Parietal lobe (tissue), 2 donors: ENCODE measurements around the gene ZNF841. TPM values are rescaled to one million over a fixed set of nuclear protein-coding genes. Genes with fewer than 3 reads are reported as not detected.

Experiments
- small RNA-seq: library from RNA; depleted of rRNA; stranded (forward); fragments of <200 nt; gene quantifications from one replicate; pipeline ENCODE3, GENCODE V24; 2014; ENCODE audit warnings: low replicate concordance
- total RNA-seq: library from RNA; depleted of rRNA; stranded (reverse); fragments of >200 nt; gene quantifications from one replicate; pipeline ENCODE4 v1.2.3, GENCODE V29; 2014

The ZNF841 gene
- total RNA-seq = 68.9 TPM

DNA sequence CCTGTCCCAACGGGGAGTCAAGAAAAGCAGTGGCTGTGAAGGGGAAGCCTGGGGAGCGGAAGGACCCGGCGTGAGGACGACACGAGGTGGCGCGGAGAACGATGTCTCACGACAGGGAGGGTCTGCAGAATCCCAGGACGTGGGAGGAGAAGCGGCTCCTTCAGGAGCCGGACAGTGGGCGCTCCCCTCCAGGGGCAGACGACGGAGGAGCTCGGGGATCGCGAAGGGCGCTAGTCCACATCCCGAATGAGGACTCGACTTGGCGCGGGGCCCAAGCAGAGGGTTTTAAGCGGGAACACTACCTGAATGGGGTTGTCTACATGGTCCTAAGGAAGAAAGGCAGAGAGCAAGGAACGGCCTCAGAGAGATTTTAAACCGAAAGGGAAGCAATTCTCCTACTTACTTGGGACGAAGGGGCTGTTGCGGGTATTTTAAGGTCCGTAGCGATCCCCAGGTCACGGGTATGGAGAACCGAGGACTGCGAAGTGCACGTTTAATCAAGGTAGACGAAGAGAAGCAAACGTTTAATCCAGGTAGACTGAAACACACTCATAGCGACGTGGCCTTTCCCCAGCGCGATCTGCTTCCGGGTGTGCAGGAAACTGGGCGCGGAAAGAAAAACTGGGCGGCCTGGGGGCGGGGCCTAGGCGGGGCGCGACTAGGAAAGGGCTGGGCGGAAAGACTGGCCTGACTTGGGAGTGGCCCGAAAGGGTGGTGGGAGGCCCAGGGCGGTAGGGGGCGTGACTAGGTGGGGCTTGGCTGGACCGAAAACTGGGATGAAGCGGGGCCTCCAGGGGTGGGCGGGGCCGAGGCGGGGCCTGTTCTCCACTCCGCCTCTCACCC lies at the start of gene ZNF841:
TSS of gene ZNF841 (minus strand) at position 594 of the 843 bp plus-strand sequence. CDS start 10,964 bp downstream, outside the sequence.

DNA sequence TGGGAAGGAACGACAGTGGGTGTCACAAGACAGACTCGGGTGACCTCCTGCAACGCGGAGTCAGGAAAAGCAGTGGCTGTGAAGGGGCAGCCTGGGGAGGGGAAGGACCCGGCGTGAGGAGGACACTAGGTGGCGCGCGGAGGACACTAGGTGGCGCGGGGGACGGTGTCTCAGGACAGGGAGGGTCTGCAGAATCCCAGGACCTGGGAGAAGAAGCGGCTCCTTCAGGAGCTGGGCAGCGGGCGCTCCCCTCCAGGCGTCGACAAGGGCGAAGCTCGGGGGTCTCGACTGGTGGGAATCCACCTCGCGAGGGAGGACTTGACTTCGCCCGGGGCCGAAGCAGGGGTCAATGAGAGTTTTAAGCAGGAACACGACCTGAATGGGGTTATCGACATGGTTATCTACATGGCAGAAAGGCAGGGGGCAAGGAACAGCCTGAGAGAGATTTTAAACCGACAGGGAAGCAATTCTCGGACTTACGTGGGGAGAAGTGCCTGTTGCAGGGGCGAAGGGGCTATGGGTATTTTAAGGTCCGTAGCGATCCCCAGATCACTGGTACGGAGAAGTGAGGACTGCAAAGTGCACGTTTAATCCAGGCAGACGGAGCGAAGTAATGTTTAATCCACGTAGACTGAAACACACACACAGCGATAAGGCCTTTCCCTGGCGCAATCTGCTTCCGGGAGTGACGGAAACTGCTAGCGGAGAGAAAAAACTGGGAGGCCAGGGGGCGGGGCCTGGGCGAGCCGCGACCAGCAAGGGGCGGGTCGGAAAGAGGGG lies 43.9 kb upstream of the ZNF841 start, which contains the start of gene ZNF616:
TSS of gene ZNF616 (minus strand) at position 687 of the 780 bp plus-strand sequence. CDS start 9,426 bp downstream, outside the sequence.

DNA sequence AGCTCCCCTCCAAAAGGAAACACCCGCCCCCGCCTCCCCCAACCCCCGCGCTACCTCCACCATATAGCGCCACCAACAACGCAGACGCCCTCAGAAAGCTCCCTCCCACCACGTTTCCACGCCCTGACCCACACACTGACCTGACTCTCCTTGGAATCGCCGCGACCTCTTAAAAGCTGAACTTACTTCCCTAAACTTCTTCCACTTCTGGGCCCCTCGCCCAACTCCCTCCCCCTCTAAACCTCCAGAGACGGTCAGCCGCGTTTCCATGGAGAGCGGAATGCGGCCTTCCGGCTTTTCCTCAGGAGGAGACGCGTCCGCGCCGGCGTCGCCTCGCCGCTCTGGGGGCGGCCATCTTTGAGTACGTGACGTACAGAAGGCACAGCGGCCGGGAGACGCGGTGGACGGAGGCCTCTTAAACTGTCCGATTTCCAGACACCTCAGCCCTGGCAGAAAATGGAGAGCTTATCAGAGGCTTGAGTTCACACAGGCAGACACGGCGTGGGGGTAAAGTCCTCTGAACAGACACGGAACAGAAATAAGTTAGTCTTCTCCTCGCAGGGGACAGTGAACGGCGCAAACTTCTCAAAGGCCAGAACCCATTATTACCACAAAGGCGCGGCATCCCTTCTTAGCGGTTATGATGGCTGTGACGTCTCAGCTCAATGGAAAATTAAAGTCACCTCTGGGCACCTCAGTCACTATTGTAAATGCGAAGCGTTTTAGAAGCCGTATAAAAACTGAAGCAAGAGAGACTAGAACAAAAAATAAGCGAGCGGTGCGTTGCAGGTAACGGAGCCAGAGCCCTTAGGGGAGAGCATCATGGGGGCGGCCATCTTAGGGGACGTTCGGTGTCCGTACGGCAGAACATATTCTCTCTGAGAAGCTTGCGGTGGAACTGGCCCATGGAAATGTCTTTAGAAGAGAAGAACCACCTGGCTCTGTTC lies 46.7 kb downstream of the ZNF841 start, which contains the start of gene ZNF432:
TSS of gene ZNF432 (minus strand) at position 284 of the 947 bp plus-strand sequence. CDS start 1,970 bp downstream, outside the sequence.

DNA sequence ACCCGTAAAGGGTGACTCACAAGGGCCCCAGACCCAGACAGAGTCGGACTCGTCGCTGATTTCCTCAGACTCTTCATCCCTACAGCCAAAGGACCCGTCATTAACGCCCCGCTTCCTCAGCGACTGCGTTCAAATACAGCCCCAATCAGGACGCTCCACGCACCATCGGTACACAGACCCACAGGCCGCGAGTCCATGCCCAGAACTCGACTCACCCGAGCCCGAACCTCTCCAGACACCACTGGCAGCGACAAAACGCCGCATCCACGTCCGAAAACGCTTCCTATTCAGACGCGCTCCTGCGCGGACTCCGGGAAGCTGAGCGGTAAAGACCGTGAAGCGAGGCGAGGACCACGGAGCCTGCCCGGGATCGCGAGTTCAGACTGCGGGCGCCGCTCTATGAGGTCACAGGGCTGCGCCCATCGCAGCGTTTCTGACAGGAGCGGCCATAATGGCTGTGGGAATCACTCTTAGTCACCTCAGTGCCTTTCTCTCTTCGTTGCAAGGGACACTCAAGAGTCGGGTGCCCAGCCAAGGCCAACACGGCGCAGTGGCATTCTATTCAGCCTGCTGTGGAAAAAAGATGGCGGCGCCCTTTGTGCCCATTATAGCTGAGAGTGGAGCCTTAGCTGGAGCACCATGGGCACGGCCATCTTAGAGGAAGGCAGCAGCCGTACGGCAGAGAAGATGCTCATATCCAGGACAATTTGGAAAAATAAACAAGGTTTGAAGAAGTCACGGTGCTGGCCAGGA lies 67.4 kb downstream of the ZNF841 start, which contains the start of gene ZNF614:
TSS of gene ZNF614 (minus strand) at position 353 of the 753 bp plus-strand sequence. CDS start 2,634 bp downstream, outside the sequence.

Small RNA genes within 50 kb of the gene (small RNA-seq; reads per million reads assigned to genes)
- gene RPL37P23 = not detected

Other genes with a start within 250 kb of the ZNF841 start
- 78.3 TPM for gene ZNF577, start 207.8 kb downstream of the ZNF841 start, total RNA-seq
- 47.3 TPM for gene ZNF649, start 190.7 kb downstream of the ZNF841 start, total RNA-seq
- 18.5 TPM for gene ZNF613, start 168.3 kb downstream of the ZNF841 start, total RNA-seq
- gene ZNF350, start 108.9 kb downstream of the ZNF841 start, total RNA-seq = 21.9 TPM
- gene ZNF615, start 87.6 kb downstream of the ZNF841 start, total RNA-seq = 31.3 TPM
- gene ZNF614, start 67.4 kb downstream of the ZNF841 start, total RNA-seq = 29.1 TPM
- 33.8 TPM for gene ZNF432, start 46.9 kb downstream of the ZNF841 start, total RNA-seq
- 35.1 TPM for gene ZNF616, start 44.2 kb upstream of the ZNF841 start, total RNA-seq
- 48.2 TPM for gene ZNF836, start 75.9 kb upstream of the ZNF841 start, total RNA-seq
- gene PPP2R1A, start 94.3 kb upstream of the ZNF841 start, total RNA-seq = 286 TPM
- 19.1 TPM for gene ZNF766, start 173.8 kb upstream of the ZNF841 start, total RNA-seq
- gene ZNF480, start 201.4 kb upstream of the ZNF841 start, total RNA-seq = 14.7 TPM
- gene ZNF610, start 240.5 kb upstream of the ZNF841 start, total RNA-seq = 24.4 TPM